ENCODE measurements around the gene MRPS12. TPM values are rescaled to one million over a fixed set of nuclear protein-coding genes. Genes with fewer than 3 reads are reported as not detected.
"Not testable (repeated sequence)": the region's sequence is repeated elsewhere in the genome, so short reads cannot be mapped to it uniquely, and the experiment has no call there.

The MRPS12 gene
- total RNA-seq (100 to 1,000 TPM; 113 to 117 TPM), polyA plus RNA-seq (94.4 TPM)

- peak within 1 kb of the TSS; percentile 90 to 100 (median 99) for H3K27ac Mint-ChIP-seq
- H3K27ac ChIP-seq (ENCODE audit: low read depth, low read length), result peak within 1 kb of the TSS; percentile 95
- H3K4me3 Mint-ChIP-seq, result peak within 1 kb of the TSS; percentile 97 to 100 (median 98)
- ChIA-PET CTCF (interaction anchor here (0.6 to 5.8 kb wide), 49 partner anchors 10 to 595 kb away, joined by 3 to 51 read pairs (median 4); partner anchors contain the start of genes ACTN4, CAPN12, CATSPERG and EIF3K), POLR2A (interaction anchor here (0.7 to 2.0 kb wide), 12 partner anchors 31 to 557 kb away, joined by 3 to 12 read pairs (median 5); partner anchors contain the start of genes ECH1, EIF3K, FAM98C and NFKBIB)
- peaks cover 9 to 40% (median 16%) of the 10 kb centered on the region in 3 donors for H3K36me3 Mint-ChIP-seq
- peaks cover 0 to 6% (median 3%) of the 10 kb centered on the region in 5 donors for H3K9me3 Mint-ChIP-seq
- peak; percentile 95 to 99 (median 99) for DNase-seq
- H3K4me1 ChIP-seq (ENCODE audit: insufficient read depth, low read length), result peaks cover 45% of the 10 kb centered on the region
- H3K36me3 ChIP-seq (ENCODE audit: insufficient read depth, low read length), result no peaks in the 10 kb centered on the region
- no peaks in the 10 kb centered on the region for H3K27me3 ChIP-seq (ENCODE audit: insufficient read depth, low read length, poor library complexity, severe bottlenecking)
- peak within 1 kb of the TSS; percentile 96 for H3K4me3 ChIP-seq (ENCODE audit: low read length)
- H3K27me3 Mint-ChIP-seq, result no peaks in the 10 kb centered on the region
- peaks cover 39 to 56% (median 43%) of the 10 kb centered on the region in 3 donors for H3K4me1 Mint-ChIP-seq
- H3K9me3 ChIP-seq (ENCODE audit: low read length), result no peaks in the 10 kb centered on the region
These were observed at the start of gene MRPS12 for GRCh38 chr19:38930776-38931520. Gene MRPS12 (plus strand): TSS chr19:38930944. CDS start chr19:38931295, 351 bp downstream.

- CTCF ChIA-PET, result interaction anchor here (1.1 kb wide), 1 partner anchor 47 kb away, joined by 4 read pairs; the partner anchor contains the start of genes MRPS12 and SARS2
- POLR2A ChIA-PET, result no interaction called here
- Histone ChIP-seq H3K4me1 (ENCODE audit: insufficient read depth, low read length) (peaks cover 34% of the 10 kb centered on the region), H3K9me3 (ENCODE audit: low read length) (no peaks in the 10 kb centered on the region), H3K27ac (ENCODE audit: low read depth, low read length) (no peak overlapping the region), H3K4me3 (ENCODE audit: low read length) (no peak overlapping the region), H3K36me3 (ENCODE audit: insufficient read depth, low read length) (peaks cover 3% of the 10 kb centered on the region), H3K27me3 (ENCODE audit: insufficient read depth, low read length, poor library complexity, severe bottlenecking) (no peaks in the 10 kb centered on the region)
- H3K9me3 Mint-ChIP-seq, result no peaks in the 10 kb centered on the region
- no peak for DNase-seq
- H3K27ac Mint-ChIP-seq, result peak overlapping the region in 3 of 8 donors; percentile 34 to 77 (median 68)
- peaks cover 0 to 33% (median 0%) of the 10 kb centered on the region in 3 donors for H3K36me3 Mint-ChIP-seq
- H3K4me3 Mint-ChIP-seq, result peak overlapping the region in 1 of 7 donors; percentile 10
- peaks cover 10 to 24% (median 12%) of the 10 kb centered on the region in 3 donors for H3K4me1 Mint-ChIP-seq
- no peaks in the 10 kb centered on the region for H3K27me3 Mint-ChIP-seq
These were observed 47.5 kb upstream of the MRPS12 start for GRCh38 chr19:38883286-38883685.

GRCh38 chr19:38884691-38885090, 46.1 kb upstream of the MRPS12 start:
- Histone ChIP-seq H3K36me3 (ENCODE audit: insufficient read depth, low read length) (peaks cover 11% of the 10 kb centered on the region), H3K4me1 (ENCODE audit: insufficient read depth, low read length) (peaks cover 20% of the 10 kb centered on the region)
- H3K9me3 Mint-ChIP-seq; H3K27me3 Mint-ChIP-seq; POLR2A ChIA-PET; H3K9me3 ChIP-seq (ENCODE audit: low read length); H3K27ac ChIP-seq (ENCODE audit: low read depth, low read length); H3K27me3 ChIP-seq (ENCODE audit: insufficient read depth, low read length, poor library complexity, severe bottlenecking); DNase-seq; H3K4me3 Mint-ChIP-seq; H3K4me3 ChIP-seq (ENCODE audit: low read length): not testable (repeated sequence)
- Mint-ChIP-seq H3K27ac (peak overlapping the region in 4 of 8 donors; percentile 8 to 47 (median 32)), H3K4me1 (peaks cover 2 to 15% (median 4%) of the 10 kb centered on the region in 3 donors), H3K36me3 (peaks cover 0 to 46% (median 4%) of the 10 kb centered on the region in 3 donors)
- CTCF ChIA-PET, result interaction anchor here (1.3 kb wide), 1 partner anchor 15 kb away, joined by 3 read pairs; no protein-coding TSS in a partner anchor

DNA sequence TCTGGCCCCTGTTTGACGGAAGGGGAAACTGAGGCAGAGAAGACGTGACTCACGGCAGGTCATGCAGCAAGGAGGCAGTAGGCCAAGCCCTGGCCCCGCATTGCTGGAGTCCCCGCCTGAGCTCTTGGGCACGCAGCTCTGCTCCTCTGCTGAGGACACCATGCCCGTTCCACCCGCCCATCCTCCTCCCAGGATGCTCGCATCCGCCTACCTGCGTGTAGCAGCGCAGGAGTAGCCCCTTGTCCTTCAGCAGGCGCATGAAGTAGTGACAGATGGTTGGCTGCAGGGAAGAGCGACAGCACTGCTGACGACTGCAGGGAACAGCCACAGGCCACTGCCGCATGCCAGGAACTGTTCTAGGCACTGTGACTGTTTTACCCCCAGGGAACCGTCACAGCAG, 41.9 kb upstream of the MRPS12 start:
- no peak overlapping the region for H3K4me3 ChIP-seq (ENCODE audit: low read length)
- H3K36me3 ChIP-seq (ENCODE audit: insufficient read depth, low read length), result peaks cover 11% of the 10 kb centered on the region
- Mint-ChIP-seq H3K27me3 (no peaks in the 10 kb centered on the region), H3K4me1 (peaks cover 0 to 5% (median 2%) of the 10 kb centered on the region in 3 donors), H3K36me3 (peaks cover 0 to 46% (median 8%) of the 10 kb centered on the region in 3 donors), H3K4me3 (no peak overlapping the region), H3K9me3 (no peaks in the 10 kb centered on the region), H3K27ac (peak overlapping the region in 2 of 8 donors; percentile 42 to 67)
- DNase-seq, result no peak
- ChIA-PET CTCF (interaction anchor here (1.4 to 5.4 kb wide), 3 partner anchors 12 to 120 kb away, joined by 4 to 30 read pairs (median 8); partner anchors contain the start of genes MRPS12, RINL and SARS2), POLR2A (no interaction called here)
- no peak overlapping the region for H3K27ac ChIP-seq (ENCODE audit: low read depth, low read length)
- H3K4me1 ChIP-seq (ENCODE audit: insufficient read depth, low read length), result peaks cover 6% of the 10 kb centered on the region
- H3K9me3 ChIP-seq (ENCODE audit: low read length), result no peaks in the 10 kb centered on the region
- H3K27me3 ChIP-seq (ENCODE audit: insufficient read depth, low read length, poor library complexity, severe bottlenecking), result no peaks in the 10 kb centered on the region

GRCh38 chr19:38889803-38890202, 40.9 kb upstream of the MRPS12 start:
- Histone ChIP-seq H3K4me1 (ENCODE audit: insufficient read depth, low read length) (peaks cover 6% of the 10 kb centered on the region), H3K9me3 (ENCODE audit: low read length) (no peaks in the 10 kb centered on the region), H3K36me3 (ENCODE audit: insufficient read depth, low read length) (peaks cover 11% of the 10 kb centered on the region), H3K27ac (ENCODE audit: low read depth, low read length) (no peak overlapping the region), H3K27me3 (ENCODE audit: insufficient read depth, low read length, poor library complexity, severe bottlenecking) (no peaks in the 10 kb centered on the region), H3K4me3 (ENCODE audit: low read length) (no peak overlapping the region)
- peak overlapping the region in 2 of 8 donors; percentile 43 to 54 for H3K27ac Mint-ChIP-seq
- H3K4me3 Mint-ChIP-seq, result no peak overlapping the region
- no peaks in the 10 kb centered on the region for H3K9me3 Mint-ChIP-seq
- no peaks in the 10 kb centered on the region for H3K27me3 Mint-ChIP-seq
- CTCF ChIA-PET, result interaction anchor here (1.4 to 5.4 kb wide), 2 partner anchors 13 to 40 kb away, joined by 4 to 30 read pairs; partner anchors contain the start of genes MRPS12, RINL and SARS2
- POLR2A ChIA-PET, result no interaction called here
- H3K4me1 Mint-ChIP-seq, result peaks cover 0 to 8% (median 4%) of the 10 kb centered on the region in 3 donors
- DNase-seq, result no peak
- peaks cover 0 to 46% (median 11%) of the 10 kb centered on the region in 3 donors for H3K36me3 Mint-ChIP-seq

DNA sequence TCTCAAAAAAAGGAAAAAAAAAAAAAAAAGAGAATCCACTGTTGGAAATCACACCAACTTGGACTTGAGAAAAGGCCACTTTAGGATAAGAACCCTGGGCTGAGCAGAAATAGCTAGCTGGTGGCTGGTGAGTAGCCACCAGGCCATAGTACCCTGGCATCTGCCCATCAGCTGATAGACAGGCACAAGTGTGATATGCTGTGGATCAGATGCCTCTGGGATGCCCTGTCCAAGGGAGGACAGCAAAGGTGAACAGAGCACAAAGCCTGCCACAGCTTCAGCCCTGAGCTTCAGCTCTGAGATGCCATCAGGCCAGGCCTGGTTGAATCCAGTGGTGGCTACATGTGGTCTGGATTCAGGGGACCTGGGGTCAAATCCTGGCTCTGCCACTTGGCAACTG, 40.1 kb upstream of the MRPS12 start:
- Histone ChIP-seq H3K27ac (ENCODE audit: low read depth, low read length) (no peak overlapping the region), H3K4me3 (ENCODE audit: low read length) (no peak overlapping the region), H3K27me3 (ENCODE audit: insufficient read depth, low read length, poor library complexity, severe bottlenecking) (no peaks in the 10 kb centered on the region), H3K36me3 (ENCODE audit: insufficient read depth, low read length) (peaks cover 11% of the 10 kb centered on the region), H3K9me3 (ENCODE audit: low read length) (no peaks in the 10 kb centered on the region), H3K4me1 (ENCODE audit: insufficient read depth, low read length) (peaks cover 6% of the 10 kb centered on the region)
- Mint-ChIP-seq H3K36me3 (peaks cover 0 to 50% (median 11%) of the 10 kb centered on the region in 3 donors), H3K27ac (no peak overlapping the region), H3K27me3 (no peaks in the 10 kb centered on the region), H3K4me3 (no peak overlapping the region), H3K4me1 (peaks cover 0 to 9% (median 6%) of the 10 kb centered on the region in 3 donors), H3K9me3 (no peaks in the 10 kb centered on the region)
- ChIA-PET POLR2A (no interaction called here), CTCF (interaction anchor here (5.4 kb wide), 1 partner anchor 14 kb away, joined by 30 read pairs; the partner anchor contains the start of gene RINL)
- DNase-seq, result no peak

GRCh38 chr19:38891771-38892170, 39.0 kb upstream of the MRPS12 start:
- DNase-seq, result no peak
- no peak overlapping the region for H3K4me3 ChIP-seq (ENCODE audit: low read length)
- peaks cover 0 to 48% (median 11%) of the 10 kb centered on the region in 3 donors for H3K36me3 Mint-ChIP-seq
- ChIA-PET CTCF (interaction anchor here (1.4 kb wide), 1 partner anchor 39 kb away, joined by 4 read pairs; the partner anchor contains the start of genes MRPS12 and SARS2), POLR2A (no interaction called here)
- H3K27me3 Mint-ChIP-seq, result no peaks in the 10 kb centered on the region
- H3K27ac ChIP-seq (ENCODE audit: low read depth, low read length), result no peak overlapping the region
- H3K4me1 Mint-ChIP-seq, result peaks cover 0 to 9% (median 6%) of the 10 kb centered on the region in 3 donors
- H3K4me1 ChIP-seq (ENCODE audit: insufficient read depth, low read length), result peaks cover 6% of the 10 kb centered on the region
- H3K36me3 ChIP-seq (ENCODE audit: insufficient read depth, low read length), result peaks cover 11% of the 10 kb centered on the region
- no peaks in the 10 kb centered on the region for H3K9me3 ChIP-seq (ENCODE audit: low read length)
- no peaks in the 10 kb centered on the region for H3K9me3 Mint-ChIP-seq
- H3K27ac Mint-ChIP-seq, result no peak overlapping the region
- no peak overlapping the region for H3K4me3 Mint-ChIP-seq
- no peaks in the 10 kb centered on the region for H3K27me3 ChIP-seq (ENCODE audit: insufficient read depth, low read length, poor library complexity, severe bottlenecking)

Data from CD8-positive, alpha-beta memory T cell (primary cell).